Endodermal cell (in vitro differentiated cells): Measurements from ENCODE around the gene ARL4D. TPM values are rescaled to one million over a fixed set of nuclear protein-coding genes. Genes with fewer than 3 reads are reported as not detected.

Experiments used
- DNase-seq: peaks from one replicate; pipeline ENCODE4 v3.0.0-alpha.2; 2017
- H3K27ac ChIP-seq: 2 replicates; pipeline ENCODE4 v1.5.1; 2013; ENCODE audit warnings: mild to moderate bottlenecking, low read depth, low read length, moderate library complexity
- H3K27me3 ChIP-seq: 2 replicates; pipeline ENCODE4 v1.6.1; 2013; ENCODE audit warnings: mild to moderate bottlenecking, low read length, moderate library complexity; ENCODE audit not compliant: insufficient read depth, control insufficient read depth, poor library complexity, severe bottlenecking
- H3K36me3 ChIP-seq: 2 replicates; pipeline ENCODE4 v1.7.0; 2013; ENCODE audit warnings: mild to moderate bottlenecking, low read length, moderate library complexity; ENCODE audit not compliant: control insufficient read depth, insufficient read depth
- H3K4me1 ChIP-seq: one replicate; pipeline ENCODE4 v1.7.0; 2013; ENCODE audit warnings: low read length; ENCODE audit not compliant: control insufficient read depth, insufficient read depth
- H3K4me3 ChIP-seq: 2 replicates; pipeline ENCODE4 v1.5.1; 2013; ENCODE audit warnings: mild to moderate bottlenecking, low read length, moderate library complexity
- H3K9ac ChIP-seq: 2 replicates; pipeline ENCODE4 v1.6.1; 2013; ENCODE audit warnings: mild to moderate bottlenecking, low read length, moderate library complexity; ENCODE audit not compliant: poor library complexity, severe bottlenecking; ENCODE audit errors: extremely low read depth
- H3K9me3 ChIP-seq: 2 replicates; pipeline ENCODE4 v1.6.1; 2013; ENCODE audit warnings: mild to moderate bottlenecking, low read length, moderate library complexity; ENCODE audit not compliant: control insufficient read depth
- H3K27ac Mint-ChIP-seq: 2 replicates; pipeline ENCODE4 v1.8.0; 2020; ENCODE audit warnings: mixed read lengths
- H3K27me3 Mint-ChIP-seq: 2 replicates; pipeline ENCODE4 v1.8.0; 2021; ENCODE audit warnings: mild to moderate bottlenecking, mixed read lengths; ENCODE audit not compliant: insufficient read depth
- H3K36me3 Mint-ChIP-seq: 2 replicates; pipeline ENCODE4 v1.8.0; 2020; ENCODE audit warnings: low read depth, mixed read lengths
- H3K4me1 Mint-ChIP-seq: 2 replicates; pipeline ENCODE4 v1.8.0; 2020; ENCODE audit warnings: mixed read lengths
- H3K4me3 Mint-ChIP-seq: 2 replicates; pipeline ENCODE4 v1.8.0; 2020; ENCODE audit warnings: mild to moderate bottlenecking, moderate library complexity, mixed read lengths
- H3K9me3 Mint-ChIP-seq: 2 replicates; pipeline ENCODE4 v1.8.0; 2020; ENCODE audit warnings: mild to moderate bottlenecking, mixed read lengths
- CTCF ChIP-seq: fragments of 200-600 bp; sonication (generic); conservative IDR thresholded peaks from 2 replicates; pipeline ENCODE4 v1.5.0; 2021; ENCODE audit warnings: antibody characterized with exemption, mild to moderate bottlenecking
- WGBS, 2 experiments: methylation state at CpG; one replicate each; pipeline versions ENCODE4 v1.1.5 to v1.1.7; 2013; ENCODE audit warnings: missing lambda C conversion rate in 2 of 2, mixed read lengths in 1 of 2; ENCODE audit not compliant: insufficient coverage in 1 of 2, insufficient read length in 1 of 2; 5-methylcytosine and 5-hydroxymethylcytosine counted together
- total RNA-seq, 2 donors: library from RNA; stranded (reverse); fragmentation: NEBNext Ultra II Directional in 1 of 2; extraction: Animal tissue kit (Norgen Biotek cat#: 25700) in 1 of 2; gene quantifications; 2 replicates in 1 of 2; 3 replicates in 1 of 2; pipeline ENCODE4 v1.2.1, GENCODE V29; 2021

The ARL4D gene
- total RNA-seq, 2 donors from 2014 or later: 129 to 142 TPM

GRCh38 chr17:43445009-43445589 lies 46.3 kb downstream of the ARL4D start:
- H3K27ac ChIP-seq: no peak overlapping the region
- H3K27ac Mint-ChIP-seq: peak overlapping the region; percentile 45
- H3K9me3 Mint-ChIP-seq: peaks cover 9% of the 10 kb centered on the region

GRCh38 chr17:43446773-43447172 lies 48.0 kb downstream of the ARL4D start:
- H3K27me3 Mint-ChIP-seq: no peaks in the 10 kb centered on the region
- Histone ChIP-seq H3K9ac (no peak overlapping the region), H3K9me3 (peaks cover 8% of the 10 kb centered on the region), H3K27ac (no peak overlapping the region), H3K4me3 (no peak overlapping the region), H3K36me3 (no peaks in the 10 kb centered on the region), H3K27me3 (no peaks in the 10 kb centered on the region), H3K4me1 (peaks cover 11% of the 10 kb centered on the region)
- H3K9me3 Mint-ChIP-seq: peaks cover 22% of the 10 kb centered on the region
- WGBS, 2 experiments: 94 to 95% methylated on average over 4 to 5 of the region's 5 CpGs
- DNase-seq: no peak
- H3K4me3 Mint-ChIP-seq: no peak overlapping the region
- TF ChIP-seq CTCF: no peak
- peaks cover 2% of the 10 kb centered on the region for H3K36me3 Mint-ChIP-seq
- no peak overlapping the region for H3K27ac Mint-ChIP-seq
- peaks cover 13% of the 10 kb centered on the region for H3K4me1 Mint-ChIP-seq

More at GRCh38 chr17:43445009-43445589, 46.3 kb downstream of the ARL4D start:
- Histone ChIP-seq H3K36me3 (no peaks in the 10 kb centered on the region), H3K27me3 (no peaks in the 10 kb centered on the region), H3K4me1 (peaks cover 11% of the 10 kb centered on the region), H3K4me3 (peak overlapping the region; percentile 35), H3K9me3 (peaks cover 8% of the 10 kb centered on the region), H3K9ac (no peak overlapping the region)
- H3K4me1 Mint-ChIP-seq: peaks cover 16% of the 10 kb centered on the region
- H3K27me3 Mint-ChIP-seq: no peaks in the 10 kb centered on the region
- DNase-seq: no peak
- 84 to 100% methylated on average over 1 to 3 of the region's 5 CpGs for WGBS, 2 experiments
- H3K36me3 Mint-ChIP-seq: no peaks in the 10 kb centered on the region
- no peak for TF ChIP-seq CTCF
- H3K4me3 Mint-ChIP-seq: no peak overlapping the region

- DNase-seq: no peak
Observed at GRCh38 chr17:43448720-43449469, 50.1 kb downstream of the ARL4D start.

More at GRCh38 chr17:43448720-43449469, 50.1 kb downstream of the ARL4D start:
- 82 to 87% methylated on average over 4 to 6 of the region's 7 CpGs for WGBS, 2 experiments
- H3K27ac ChIP-seq: no peak overlapping the region
- no peaks in the 10 kb centered on the region for H3K27me3 ChIP-seq
- H3K4me1 ChIP-seq: peaks cover 14% of the 10 kb centered on the region
- H3K9me3 ChIP-seq: peaks cover 8% of the 10 kb centered on the region
- Mint-ChIP-seq H3K9me3 (peaks cover 27% of the 10 kb centered on the region), H3K36me3 (peaks cover 4% of the 10 kb centered on the region), H3K27ac (no peak overlapping the region), H3K27me3 (no peaks in the 10 kb centered on the region), H3K4me1 (peaks cover 18% of the 10 kb centered on the region), H3K4me3 (no peak overlapping the region)
- H3K36me3 ChIP-seq: no peaks in the 10 kb centered on the region
- no peak for TF ChIP-seq CTCF
- H3K4me3 ChIP-seq: no peak overlapping the region
- H3K9ac ChIP-seq: no peak overlapping the region
